EL (cell line): ENCODE measurements around the gene CACNA1A.
"Not testable (repeated sequence)": the region's sequence is repeated elsewhere in the genome, so short reads cannot be mapped to it uniquely, and the experiment has no call there.

Experiments used
- DNase-seq: peaks from one replicate; pipeline ENCODE4 v3.0.0-alpha.2; 2016

CACNA1A gene

GRCh38 chr19:13220847-13221246, 285.4 kb downstream of the CACNA1A start:
- no peak for DNase-seq

- DNase-seq, result no peak
Measured at GRCh38 chr19:13215572-13216380, 290.5 kb downstream of the CACNA1A start.

- no peak for DNase-seq
Measured at GRCh38 chr19:13214036-13214730, 292.1 kb downstream of the CACNA1A start.

GRCh38 chr19:13212759-13213330, 293.4 kb downstream of the CACNA1A start:
- DNase-seq, result peak; percentile 66

GRCh38 chr19:13211426-13212308, 294.6 kb downstream of the CACNA1A start:
- DNase-seq, result no peak

- no peak for DNase-seq
Measured at GRCh38 chr19:13210941-13211340, 295.3 kb downstream of the CACNA1A start.

GRCh38 chr19:13210339-13210775, 295.9 kb downstream of the CACNA1A start:
- no peak for DNase-seq

- DNase-seq, result no peak
Measured at GRCh38 chr19:13209484-13210338, 296.6 kb downstream of the CACNA1A start.

GRCh38 chr19:13208672-13209483, 297.4 kb downstream of the CACNA1A start:
- DNase-seq, result no peak

GRCh38 chr19:13207846-13208671, 298.2 kb downstream of the CACNA1A start:
- peak; percentile 68 for DNase-seq

GRCh38 chr19:13207237-13207845, 298.9 kb downstream of the CACNA1A start:
- DNase-seq, result peak; percentile 29

- no peak for DNase-seq
Measured at GRCh38 chr19:13206587-13206986, 299.7 kb downstream of the CACNA1A start.

- DNase-seq, result not testable (repeated sequence)
Measured at GRCh38 chr19:13202112-13202511, 304.2 kb downstream of the CACNA1A start.

GRCh38 chr19:13198634-13199033, 307.6 kb downstream of the CACNA1A start:
- no peak for DNase-seq

GRCh38 chr19:13195678-13196077, 310.6 kb downstream of the CACNA1A start:
- DNase-seq, result no peak

GRCh38 chr19:13190781-13191540, 315.3 kb downstream of the CACNA1A start:
- no peak for DNase-seq

- DNase-seq, result no peak
Measured at GRCh38 chr19:13189600-13189999, 316.7 kb downstream of the CACNA1A start.

GRCh38 chr19:13187419-13187818, 318.9 kb downstream of the CACNA1A start:
- DNase-seq, result no peak

- not testable (repeated sequence) for DNase-seq
Measured at GRCh38 chr19:13186688-13187087, 319.6 kb downstream of the CACNA1A start.
